H1 (cell line): ENCODE data around the gene EDC3. TPM values are rescaled to one million over a fixed set of nuclear protein-coding genes. Genes with fewer than 3 reads are reported as not detected.

Experiments used
- CTCF ChIA-PET: fragments of 300-600 bp; sonication (Branson Sonifier 250); formaldehyde crosslinking; loops from one replicate; lab custom pipeline; 2021; ENCODE audit not compliant: partially characterized antibody; lab: Charles Lee
- POLR2A ChIA-PET: fragments of 300-600 bp; sonication (Branson Sonifier 250); formaldehyde crosslinking; loops from one replicate; lab custom pipeline; 2021; ENCODE audit warnings: inconsistent platforms; ENCODE audit not compliant: partially characterized antibody; lab: Charles Lee
- DNase-seq, 2 experiments: peaks; one replicate each; pipeline versions ENCODE4 v3.0.0 to v3.0.0-alpha.2; 2010 to 2022; ENCODE audit warnings: low spot score in 2 of 2, low read depth in 1 of 2, mixed read lengths in 1 of 2
- FAIRE-seq: peaks from 2 replicates; lab custom pipeline; 2011; peaks lifted over from hg19 to GRCh38; lab: Jason Lieb, UNC
- H2AFZ ChIP-seq: 2 replicates; pipeline ENCODE4 v1.8.1; 2012; ENCODE audit warnings: low read length, inconsistent platforms
- H2AK5ac ChIP-seq: 2 replicates; pipeline ENCODE4 v1.6.1; 2013; ENCODE audit warnings: low read depth, low read length
- H2BK120ac ChIP-seq: replicated peaks from 2 replicates; pipeline ENCODE3; 2013; ENCODE audit warnings: low read depth, low read length, inconsistent platforms
- H2BK12ac ChIP-seq: 2 replicates; pipeline ENCODE4 v1.6.1; 2013; ENCODE audit warnings: low read depth, low read length
- H2BK15ac ChIP-seq: 2 replicates; pipeline ENCODE4 v1.6.1; 2013; ENCODE audit warnings: low read length
- H2BK20ac ChIP-seq: 2 replicates; pipeline ENCODE4 v1.6.1; 2013; ENCODE audit warnings: low read length
- H2BK5ac ChIP-seq: 2 replicates; pipeline ENCODE4 v1.6.1; 2013; ENCODE audit warnings: low read depth, low read length
- H3K14ac ChIP-seq: 2 replicates; pipeline ENCODE4 v1.6.1; 2013; ENCODE audit warnings: inconsistent platforms; ENCODE audit not compliant: insufficient read length
- H3K18ac ChIP-seq: 2 replicates; pipeline ENCODE4 v1.6.1; 2013; ENCODE audit warnings: low read length; ENCODE audit errors: extremely low read depth
- H3K23ac ChIP-seq: 2 replicates; pipeline ENCODE4 v1.6.1; 2013; ENCODE audit warnings: inconsistent platforms; ENCODE audit not compliant: insufficient read length
- H3K23me2 ChIP-seq: 2 replicates; pipeline ENCODE4 v1.6.1; 2013; ENCODE audit warnings: low read depth, low read length
- H3K27ac ChIP-seq: 2 replicates; pipeline ENCODE4 v1.6.1; 2011; ENCODE audit warnings: low read depth, low read length, inconsistent platforms
- H3K27me3 ChIP-seq, 4 experiments: replicated peaks in 1 of 4; 1 replicate in 1 of 4; 2 replicates in 3 of 4; pipeline versions ENCODE4 v1.6.1 to v1.8.1; 2011 to 2013; ENCODE audit warnings: low read length in 3 of 4, mild to moderate bottlenecking in 3 of 4, inconsistent platforms in 2 of 4, mixed read lengths in 2 of 4, moderate library complexity in 1 of 4; ENCODE audit not compliant: control insufficient read depth in 3 of 4, insufficient read depth in 3 of 4; ENCODE audit errors: extremely low read depth in 1 of 4
- H3K36me3 ChIP-seq, 4 experiments: 2 replicates each; pipeline versions ENCODE4 v1.6.1 to v1.8.1; 2011 to 2013; ENCODE audit warnings: mild to moderate bottlenecking in 4 of 4, low read length in 3 of 4, moderate library complexity in 2 of 4, control low read depth in 1 of 4, inconsistent platforms in 1 of 4; ENCODE audit not compliant: insufficient read depth in 4 of 4, control insufficient read depth in 2 of 4
- H3K4ac ChIP-seq: replicated peaks from 2 replicates; pipeline ENCODE3; 2013; ENCODE audit warnings: low read length, low read depth, mixed read lengths, inconsistent platforms; ENCODE audit not compliant: insufficient read length
- H3K4me1 ChIP-seq, 4 experiments: replicated peaks in 1 of 4; 1 replicate in 1 of 4; 2 replicates in 3 of 4; pipeline versions ENCODE4 v1.6.1 to v1.8.1; 2011 to 2013; ENCODE audit warnings: low read length in 3 of 4, inconsistent platforms in 2 of 4, mixed read lengths in 1 of 4; ENCODE audit not compliant: insufficient read depth in 4 of 4, control insufficient read depth in 3 of 4
- H3K4me2 ChIP-seq, 2 experiments: 2 replicates each; pipeline versions ENCODE4 v1.6.1 to v1.8.1; 2011 to 2013; ENCODE audit warnings: low read depth in 2 of 2, low read length in 2 of 2, control low read depth in 1 of 2, inconsistent platforms in 1 of 2, mild to moderate bottlenecking in 1 of 2; ENCODE audit not compliant: insufficient read depth in 1 of 2
- H3K4me3 ChIP-seq, 4 experiments: fragments of 200-600, 300-600 bp in 1 of 4; sonication (generic), shearing (Covaris generic), sonication (Bioruptor Twin) in 1 of 4; 2 replicates each; pipeline versions ENCODE4 v1.5.1 to v1.8.1; 2011 to 2016; ENCODE audit warnings: low read length in 4 of 4, low read depth in 3 of 4, control low read depth in 2 of 4, inconsistent platforms in 2 of 4, mild to moderate bottlenecking in 2 of 4, mixed read lengths in 1 of 4, moderate library complexity in 1 of 4; ENCODE audit not compliant: insufficient read depth in 2 of 4; ENCODE audit errors: extremely low read depth in 1 of 4
- H3K56ac ChIP-seq: replicated peaks from 2 replicates; pipeline ENCODE3; 2013; ENCODE audit warnings: low read depth, mild to moderate bottlenecking, mixed read lengths, low read length, inconsistent platforms; ENCODE audit not compliant: insufficient read length
- H3K79me1 ChIP-seq: 2 replicates; pipeline ENCODE4 v1.6.1; 2013; ENCODE audit warnings: low read depth, low read length, control low read depth
- H3K79me2 ChIP-seq, 2 experiments: 2 replicates each; pipeline versions ENCODE4 v1.6.1 to v1.8.1; 2012 to 2013; ENCODE audit warnings: low read length in 2 of 2, mild to moderate bottlenecking in 2 of 2, inconsistent platforms in 1 of 2; ENCODE audit not compliant: insufficient read depth in 2 of 2, control insufficient read depth in 1 of 2
- H3K9ac ChIP-seq, 4 experiments: replicated peaks in 1 of 4; 1 replicate in 1 of 4; 2 replicates in 3 of 4; pipeline versions ENCODE4 v1.6.1 to v1.8.1; 2011 to 2013; ENCODE audit warnings: low read depth in 3 of 4, low read length in 3 of 4, control low read depth in 2 of 4, mild to moderate bottlenecking in 2 of 4, moderate library complexity in 2 of 4, inconsistent platforms in 1 of 4; ENCODE audit errors: extremely low read depth in 1 of 4
- H3K9me3 ChIP-seq, 2 experiments: 2 replicates each; pipeline versions ENCODE4 v1.6.1 to v1.8.1; 2012 to 2013; ENCODE audit warnings: mild to moderate bottlenecking in 2 of 2, moderate library complexity in 2 of 2, control low read depth in 1 of 2, inconsistent platforms in 1 of 2, low read depth in 1 of 2, low read length in 1 of 2, mixed read lengths in 1 of 2; ENCODE audit not compliant: insufficient read depth in 2 of 2
- H4K20me1 ChIP-seq, 2 experiments: replicated peaks in 1 of 2; 2 replicates each; pipeline versions ENCODE3 to v1.8.1; 2011 to 2013; ENCODE audit warnings: inconsistent platforms in 2 of 2, low read length in 2 of 2, mild to moderate bottlenecking in 1 of 2; ENCODE audit not compliant: insufficient read depth in 2 of 2, control insufficient read depth in 1 of 2
- H4K5ac ChIP-seq: 2 replicates; pipeline ENCODE4 v1.6.1; 2013; ENCODE audit warnings: low read length, low read depth, mixed read lengths, inconsistent platforms; ENCODE audit not compliant: insufficient read length
- H4K8ac ChIP-seq: 2 replicates; pipeline ENCODE4 v1.8.0; 2013; ENCODE audit warnings: mild to moderate bottlenecking, moderate library complexity, low read length, inconsistent platforms; ENCODE audit not compliant: insufficient read depth; ENCODE audit errors: extremely low read depth
- H4K91ac ChIP-seq: replicated peaks from 2 replicates; pipeline ENCODE3; 2013; ENCODE audit warnings: low read length, mixed read lengths, inconsistent platforms; ENCODE audit not compliant: insufficient read length
- CHD1 ChIP-seq: IDR thresholded peaks from 2 replicates; pipeline ENCODE4 v1.6.1; 2012; ENCODE audit warnings: low read depth, low read length, improper control_type of control experiment
- FOSL1 ChIP-seq: IDR thresholded peaks from 2 replicates; pipeline ENCODE4 v1.6.1; 2011; ENCODE audit warnings: mild to moderate bottlenecking, low read depth, low read length, moderate library complexity; ENCODE audit not compliant: insufficient read depth
- SRF ChIP-seq: IDR thresholded peaks from 2 replicates; pipeline ENCODE4 v1.6.1; 2011; ENCODE audit warnings: mild to moderate bottlenecking, low read depth, low read length, moderate library complexity
- TAF1 ChIP-seq: IDR thresholded peaks from 2 replicates; pipeline ENCODE4 v1.6.1; 2011; ENCODE audit warnings: mild to moderate bottlenecking, low read depth, low read length
- TAF7 ChIP-seq: optimal IDR thresholded peaks from 2 replicates; pipeline ENCODE3; 2011; ENCODE audit warnings: low read depth, mild to moderate bottlenecking, inconsistent platforms, low read length, moderate library complexity, borderline replicate concordance
- TEAD4 ChIP-seq: IDR thresholded peaks from 2 replicates; pipeline ENCODE4 v1.6.1; 2012; ENCODE audit warnings: low read depth, low read length, inconsistent platforms, mixed read lengths
- YY1 ChIP-seq: IDR thresholded peaks from 2 replicates; pipeline ENCODE4 v1.6.1; 2011; ENCODE audit warnings: low read depth, mild to moderate bottlenecking, low read length
- WGBS, 2 experiments: shearing (Covaris generic) in 1 of 2; methylation state at CpG; one replicate each; pipeline versions ENCODE4 v1.1.6 to v1.1.7; 2013 to 2015; ENCODE audit warnings: low lambda C conversion rate in 2 of 2, mixed read lengths in 2 of 2, inconsistent platforms in 1 of 2, low coverage in 1 of 2, missing lambda C conversion rate in 1 of 2; ENCODE audit not compliant: insufficient replicate concordance in 2 of 2, insufficient coverage in 1 of 2, insufficient read length in 1 of 2; ENCODE audit errors: extremely low coverage in 1 of 2, missing lambda C conversion rate in 1 of 2; 5-methylcytosine and 5-hydroxymethylcytosine counted together
- polyA plus RNA-seq, 7 experiments: library from polyadenylated mRNA; depleted of rRNA in 3 of 7; stranded (reverse) in 5 of 7; unstranded in 2 of 7; fragments of >200 nt in 5 of 7; fragments of 200-250 nt in 2 of 7; gene quantifications; 1 replicate in 5 of 7; 2 replicates in 1 of 7; 4 replicates in 1 of 7; pipeline versions ENCODE4 v1.2.1 to v1.2.3, GENCODE V29; 2011 to 2013; ENCODE audit warnings: missing spikeins in 2 of 7, mixed read lengths in 2 of 7
- total RNA-seq: library from RNA; stranded (reverse); fragmentation: NEBNext Ultra II Directional; extraction: Animal tissue kit (Norgen Biotek cat#: 25700); gene quantifications from 2 replicates; pipeline ENCODE4 v1.2.1, GENCODE V29; 2021
- TF ChIP-seq, protein P1 (sequence below): IDR thresholded peaks from 2 replicates; pipeline ENCODE4 v1.6.1; 2011; ENCODE audit warnings: low read length, improper control_type of control experiment

Gene EDC3
- total and polyA plus RNA-seq, 2 of the 8 experiments (the other 6 are each of a cell fraction or from before 2014, with no cell fraction given) = 45.0 to 50.8 TPM

GRCh38 chr15:74614744-74615507 is 80.9 kb downstream of the EDC3 start:
- Histone ChIP-seq H3K9me3 (no peaks in the 10 kb centered on the region), H3K4me2 (peak overlapping the region; percentile 83 to 88), H4K5ac (peak overlapping the region; percentile 3), H3K79me2 (peaks cover 14 to 35% of the 10 kb centered on the region in 2 experiments), H3K27me3 (peaks cover 0 to 15% (median 11%) of the 10 kb centered on the region in 4 experiments; a peak in 4 of 7 replicates), H3K36me3 (peaks cover 2 to 7% (median 3%) of the 10 kb centered on the region in 4 experiments; a peak in 6 of 8 replicates), H3K9ac (peak overlapping the region; percentile 26 to 83 (median 72)), H2AFZ (peak overlapping the region; percentile 75; the same call in 1 of the 2 replicates), H3K4me3 (peak overlapping the region; percentile 80 to 96 (median 84)), H3K4ac (no peak overlapping the region), H3K18ac (peak overlapping the region; percentile 85; the same call in 1 of the 2 replicates), H3K23ac (no peak overlapping the region), H2BK15ac (no peak overlapping the region), H4K8ac (peak overlapping the region; percentile 94; the same call in 1 of the 2 replicates), H2AK5ac (no peak overlapping the region), H2BK120ac (no peak overlapping the region), H2BK5ac (peak overlapping the region; percentile 73; the same call in 1 of the 2 replicates), H3K14ac (no peak overlapping the region), H2BK12ac (no peak overlapping the region), H3K79me1 (peaks cover 10% of the 10 kb centered on the region), H3K23me2 (peaks cover 16% of the 10 kb centered on the region; the same call in 1 of the 2 replicates), H3K4me1 (peaks cover 0 to 5% (median 2%) of the 10 kb centered on the region in 4 experiments; a peak in 5 of 7 replicates), H4K20me1 (peaks cover 12 to 31% of the 10 kb centered on the region in 2 experiments), H3K56ac (peak overlapping the region; percentile 32), H2BK20ac (no peak overlapping the region), H4K91ac (no peak overlapping the region), H3K27ac (peak overlapping the region; percentile 68)
- ChIA-PET CTCF (interaction anchor here (0.6 to 37.5 kb wide), 6 partner anchors 26 to 242 kb away, joined by 4 to 1439 read pairs (median 8); partner anchors contain the start of genes CSK and CYP1A2), POLR2A (interaction anchor here (0.6 to 10.0 kb wide), 12 partner anchors 12 to 183 kb away, joined by 3 to 122 read pairs (median 5); partner anchors contain the start of genes ARID3B and UBL7)
- no peak for FAIRE-seq
- 1% methylated on average over 44 of the region's 76 CpGs; no CpG with 5 or more reads in 1 of the 2 experiments for WGBS, 2 experiments
- DNase-seq = no peak
- TF ChIP-seq YY1 = no peak
- TF ChIP-seq, protein P1, sequence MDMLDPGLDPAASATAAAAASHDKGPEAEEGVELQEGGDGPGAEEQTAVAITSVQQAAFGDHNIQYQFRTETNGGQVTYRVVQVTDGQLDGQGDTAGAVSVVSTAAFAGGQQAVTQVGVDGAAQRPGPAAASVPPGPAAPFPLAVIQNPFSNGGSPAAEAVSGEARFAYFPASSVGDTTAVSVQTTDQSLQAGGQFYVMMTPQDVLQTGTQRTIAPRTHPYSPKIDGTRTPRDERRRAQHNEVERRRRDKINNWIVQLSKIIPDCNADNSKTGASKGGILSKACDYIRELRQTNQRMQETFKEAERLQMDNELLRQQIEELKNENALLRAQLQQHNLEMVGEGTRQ = no peak
- TF ChIP-seq TAF1 = 0 out of 2 replicates have a peak, but pooled peaks have one; percentile 29
- no peak for TF ChIP-seq CHD1
- TF ChIP-seq TAF7 = no peak
- no peak for TF ChIP-seq TEAD4
- no peak for TF ChIP-seq FOSL1
- no peak for TF ChIP-seq SRF
